Suprapubic skin (tissue), 4 donors: ENCODE data around the gene ENKD1. TPM values are rescaled to one million over a fixed set of nuclear protein-coding genes. Genes with fewer than 3 reads are reported as not detected.

Source experiments
- DNase-seq, 2 donors: peaks; one replicate each; pipeline ENCODE4 v3.0.0-alpha.2; 2019; ENCODE audit warnings: low spot score in 2 of 2
- H3K27ac ChIP-seq: fragments of 200-600 bp; sonication (generic); one replicate; pipeline ENCODE4 v1.5.1; 2019
- H3K27me3 ChIP-seq: fragments of 200-600 bp; sonication (generic); one replicate; pipeline ENCODE4 v1.5.1; 2019
- H3K36me3 ChIP-seq: fragments of 200-600 bp; sonication (generic); one replicate; pipeline ENCODE4 v1.5.1; 2019
- H3K4me1 ChIP-seq: fragments of 200-600 bp; sonication (generic); one replicate; pipeline ENCODE4 v1.5.1; 2019
- H3K4me3 ChIP-seq: fragments of 200-600 bp; sonication (generic); one replicate; pipeline ENCODE4 v1.5.1; 2019; ENCODE audit warnings: mild to moderate bottlenecking
- H3K9me3 ChIP-seq: fragments of 200-600 bp; sonication (generic); one replicate; pipeline ENCODE4 v1.5.1; 2019
- EP300 ChIP-seq: sonication (generic); formaldehyde crosslinking; IDR thresholded peaks from one replicate; pipeline ENCODE4 v1.6.1; 2017; ENCODE audit warnings: antibody characterized with exemption
- POLR2A ChIP-seq, 2 donors: fragments of 450-650 bp; IDR thresholded peaks; one replicate each; pipeline ENCODE4 v1.6.1; 2017; ENCODE audit warnings: antibody characterized with exemption in 2 of 2, mild to moderate bottlenecking in 2 of 2, moderate library complexity in 2 of 2
- POLR2AphosphoS5 ChIP-seq, 3 donors: sonication (generic); formaldehyde crosslinking; IDR thresholded peaks; one replicate each; pipeline ENCODE4 v1.6.1; 2017; ENCODE audit warnings: antibody characterized with exemption in 3 of 3
- WGBS: methylation state at CpG from one replicate; pipeline ENCODE4 v1.1.5; 2018; 5-methylcytosine and 5-hydroxymethylcytosine counted together
- total RNA-seq, 4 donors: library from RNA; depleted of rRNA; stranded (reverse); fragments of >200 nt; gene quantifications; one replicate each; pipeline ENCODE4 v1.1.0, GENCODE V29; 2016
- TF ChIP-seq, protein P1 (sequence below), 2 donors: fragments of 200-600 bp in 1 of 2; fragments of 450-650 bp in 1 of 2; sonication (generic) in 1 of 2; IDR thresholded peaks; one replicate each; pipeline ENCODE4 v1.5.1; 2016 to 2019; ENCODE audit warnings: antibody characterized with exemption in 2 of 2, mild to moderate bottlenecking in 1 of 2, moderate library complexity in 1 of 2

Gene ENKD1
- total RNA-seq, 4 donors from 2014 or later: 10.1 to 33.6 (median 13.7) TPM

DNA sequence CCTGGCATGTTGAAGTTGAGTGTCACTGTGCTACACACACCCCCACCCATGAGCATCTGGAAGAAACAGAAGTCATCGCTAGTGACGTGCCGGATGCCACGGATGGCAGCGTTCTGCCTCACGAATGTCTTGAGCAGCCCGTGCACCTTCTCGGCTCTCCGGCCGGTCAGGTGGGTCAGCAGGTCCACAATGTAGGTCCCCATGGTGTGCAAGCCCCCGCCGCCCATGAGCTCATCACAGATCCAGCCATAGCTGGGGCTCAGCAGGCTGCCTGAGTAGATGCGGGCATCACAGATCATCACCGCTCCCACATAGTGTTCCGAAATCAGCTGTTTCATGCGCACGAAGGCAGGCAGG lies 9.0 kb upstream of the ENKD1 start:
- peaks cover 48% of the 10 kb centered on the region for H3K4me1 ChIP-seq
- H3K4me3 ChIP-seq: no peak overlapping the region
- TF ChIP-seq, protein P1, sequence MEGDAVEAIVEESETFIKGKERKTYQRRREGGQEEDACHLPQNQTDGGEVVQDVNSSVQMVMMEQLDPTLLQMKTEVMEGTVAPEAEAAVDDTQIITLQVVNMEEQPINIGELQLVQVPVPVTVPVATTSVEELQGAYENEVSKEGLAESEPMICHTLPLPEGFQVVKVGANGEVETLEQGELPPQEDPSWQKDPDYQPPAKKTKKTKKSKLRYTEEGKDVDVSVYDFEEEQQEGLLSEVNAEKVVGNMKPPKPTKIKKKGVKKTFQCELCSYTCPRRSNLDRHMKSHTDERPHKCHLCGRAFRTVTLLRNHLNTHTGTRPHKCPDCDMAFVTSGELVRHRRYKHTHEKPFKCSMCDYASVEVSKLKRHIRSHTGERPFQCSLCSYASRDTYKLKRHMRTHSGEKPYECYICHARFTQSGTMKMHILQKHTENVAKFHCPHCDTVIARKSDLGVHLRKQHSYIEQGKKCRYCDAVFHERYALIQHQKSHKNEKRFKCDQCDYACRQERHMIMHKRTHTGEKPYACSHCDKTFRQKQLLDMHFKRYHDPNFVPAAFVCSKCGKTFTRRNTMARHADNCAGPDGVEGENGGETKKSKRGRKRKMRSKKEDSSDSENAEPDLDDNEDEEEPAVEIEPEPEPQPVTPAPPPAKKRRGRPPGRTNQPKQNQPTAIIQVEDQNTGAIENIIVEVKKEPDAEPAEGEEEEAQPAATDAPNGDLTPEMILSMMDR (IDR thresholded peaks at IDR 0.05): no peak
- no peak for TF ChIP-seq POLR2A (IDR thresholded peaks at IDR 0.05)
- no peak for TF ChIP-seq EP300
- TF ChIP-seq POLR2AphosphoS5 (IDR thresholded peaks at IDR 0.05): no peak
- 96% methylated on average over 12 of the region's 17 CpGs for whole genome bisulfite sequencing
- no peak overlapping the region for H3K27ac ChIP-seq
- no peaks in the 10 kb centered on the region for H3K27me3 ChIP-seq
- DNase-seq: no peak
- peaks cover 7% of the 10 kb centered on the region for H3K36me3 ChIP-seq
- no peaks in the 10 kb centered on the region for H3K9me3 ChIP-seq

DNA sequence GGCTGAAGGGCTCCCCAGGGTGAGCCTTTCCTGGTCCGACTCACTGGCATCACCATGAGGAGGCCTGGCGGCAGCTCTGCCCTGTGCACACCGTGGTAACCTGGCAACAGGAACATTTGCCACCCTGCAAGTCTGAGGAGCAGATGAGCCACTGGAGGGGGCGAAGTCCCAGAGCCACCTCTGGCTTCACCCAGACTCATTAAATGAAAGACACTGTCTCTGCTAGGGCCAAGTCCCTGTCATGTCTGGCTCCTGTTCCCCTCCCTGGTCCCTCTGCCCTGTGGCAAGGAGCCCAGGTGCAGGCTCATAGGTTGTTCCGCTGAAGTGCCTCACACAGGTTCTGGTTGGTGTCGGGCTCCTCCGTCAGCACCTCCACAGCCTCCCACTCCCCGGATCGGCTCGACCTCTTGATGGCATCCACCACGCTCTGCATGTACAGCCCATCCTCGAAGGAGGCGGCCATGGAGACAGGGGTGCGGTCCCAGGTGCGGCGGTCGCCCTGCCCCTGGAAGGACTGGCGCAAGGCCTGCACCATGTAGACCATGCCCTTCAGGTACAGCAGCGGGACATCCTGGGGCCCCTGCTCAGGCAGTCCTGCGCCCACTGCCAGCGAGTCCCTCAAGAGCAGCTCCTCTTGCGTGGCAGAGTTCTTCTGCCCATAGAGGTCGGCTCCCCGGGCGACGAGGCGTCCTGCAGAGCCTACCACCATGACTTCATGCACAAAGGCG lies 8.5 kb upstream of the ENKD1 start:
- peaks cover 48% of the 10 kb centered on the region for H3K4me1 ChIP-seq
- H3K4me3 ChIP-seq: no peak overlapping the region
- no peak for TF ChIP-seq EP300
- peak overlapping the region; percentile 25 for H3K27ac ChIP-seq
- no peaks in the 10 kb centered on the region for H3K27me3 ChIP-seq
- peaks cover 7% of the 10 kb centered on the region for H3K36me3 ChIP-seq
- WGBS: 96% methylated on average over 5 of the region's 28 CpGs
- H3K9me3 ChIP-seq: no peaks in the 10 kb centered on the region
- DNase-seq: no peak

DNA sequence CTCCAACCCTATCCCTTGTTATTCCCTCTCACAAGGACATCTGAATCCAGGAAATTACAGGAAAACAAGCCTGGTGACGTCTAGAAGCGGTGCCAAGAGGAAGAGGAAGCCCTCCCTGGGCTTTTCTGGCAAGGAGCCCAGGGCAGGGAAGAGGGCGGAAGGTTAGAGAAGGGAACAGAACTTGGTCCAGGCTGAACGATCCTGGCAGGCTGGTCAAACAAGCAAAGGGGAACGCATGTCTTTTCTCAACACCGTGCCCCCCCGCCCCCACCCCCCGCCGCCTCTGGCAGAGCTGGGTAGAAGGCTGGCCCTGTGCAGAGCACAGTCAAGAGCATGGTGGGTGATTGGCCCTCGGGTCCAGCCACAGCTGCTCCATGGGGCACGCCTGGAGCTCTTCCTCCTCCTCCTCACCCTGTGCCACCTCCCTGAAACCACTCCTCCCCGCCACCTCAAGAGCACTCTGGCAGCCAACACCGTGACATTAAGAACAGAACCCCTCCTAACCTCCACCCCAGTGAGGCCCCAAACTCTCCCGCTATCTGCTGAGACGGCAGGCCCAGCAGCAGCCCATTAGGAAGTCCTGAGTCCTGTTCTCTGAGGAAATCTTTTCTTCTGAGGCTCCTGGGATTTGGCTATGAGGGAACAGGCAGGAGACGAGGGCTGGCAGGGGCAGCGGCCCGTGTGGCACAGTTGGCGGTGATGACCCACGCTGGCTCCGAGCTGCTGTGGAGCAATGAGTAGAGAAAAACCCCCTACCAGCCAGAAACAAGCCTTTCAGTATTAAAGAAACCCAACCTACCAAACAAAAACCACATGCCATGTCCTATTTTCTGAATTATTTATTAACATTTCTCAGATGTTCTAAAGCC lies 7.4 kb upstream of the ENKD1 start:
- peak overlapping the region; percentile 80 for H3K27ac ChIP-seq
- H3K4me3 ChIP-seq: no peak overlapping the region
- TF ChIP-seq, protein P1 (IDR thresholded peaks at IDR 0.05): no peak
- no peak for TF ChIP-seq EP300
- TF ChIP-seq POLR2AphosphoS5 (IDR thresholded peaks at IDR 0.05): no peak
- no peak for TF ChIP-seq POLR2A (IDR thresholded peaks at IDR 0.05)
- H3K36me3 ChIP-seq: peaks cover 7% of the 10 kb centered on the region
- no peaks in the 10 kb centered on the region for H3K9me3 ChIP-seq
- WGBS: 40% methylated on average over 16 of the region's 21 CpGs
- H3K4me1 ChIP-seq: peaks cover 48% of the 10 kb centered on the region
- DNase-seq: no peak
- no peaks in the 10 kb centered on the region for H3K27me3 ChIP-seq

DNA sequence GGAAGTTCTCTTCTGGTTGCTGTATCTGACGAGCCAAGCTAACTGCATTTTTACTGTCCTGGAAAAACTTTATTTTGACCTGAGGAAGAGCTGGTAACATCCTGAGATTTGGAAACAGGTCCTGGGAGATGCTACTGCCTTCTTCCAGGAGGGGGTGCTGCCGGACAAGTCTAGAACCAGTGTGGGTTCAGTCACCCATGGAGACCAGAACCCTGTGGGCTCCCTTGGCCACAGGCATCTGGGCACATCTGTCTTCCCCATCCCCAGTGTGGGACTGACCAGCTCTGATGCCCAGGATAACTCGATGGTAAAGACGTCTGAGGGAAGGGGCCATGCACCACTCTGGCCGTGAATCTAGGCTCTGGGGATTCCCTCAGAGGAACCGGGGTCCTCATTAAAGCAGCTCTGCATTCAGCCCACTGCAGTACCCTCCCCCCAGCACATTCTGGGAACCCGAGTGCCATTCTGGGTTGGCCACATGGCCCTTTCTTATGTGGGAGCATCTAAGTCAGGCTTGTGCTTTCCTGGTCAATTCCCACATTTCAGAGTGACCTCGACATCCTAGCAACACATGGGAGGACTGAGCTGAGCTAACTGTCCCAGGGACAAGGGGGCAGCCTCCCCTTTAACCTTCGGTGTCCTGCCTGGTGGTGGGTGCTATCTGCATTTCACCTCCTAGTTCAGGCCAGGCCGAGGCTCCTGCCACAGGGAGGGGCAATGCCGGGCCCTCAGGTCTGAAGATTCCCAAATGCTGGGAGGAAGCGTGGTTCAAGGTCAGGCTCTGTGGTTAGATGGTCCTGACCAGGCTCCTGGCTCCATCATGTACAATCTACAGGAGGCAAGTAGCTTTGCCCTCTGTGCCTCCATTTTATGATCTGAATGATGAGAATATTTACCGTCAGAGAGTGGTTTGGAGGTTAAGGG lies 6.5 kb upstream of the ENKD1 start:
- no peaks in the 10 kb centered on the region for H3K27me3 ChIP-seq
- peaks cover 53% of the 10 kb centered on the region for H3K4me1 ChIP-seq
- H3K4me3 ChIP-seq: no peak overlapping the region
- H3K9me3 ChIP-seq: no peaks in the 10 kb centered on the region
- H3K27ac ChIP-seq: peak overlapping the region; percentile 80
- no peak for DNase-seq
- TF ChIP-seq POLR2AphosphoS5 (IDR thresholded peaks at IDR 0.05): no peak
- TF ChIP-seq, protein P1 (IDR thresholded peaks at IDR 0.05): peak; percentile 61 to 75
- no peak for TF ChIP-seq POLR2A (IDR thresholded peaks at IDR 0.05)
- no peak for TF ChIP-seq EP300
- H3K36me3 ChIP-seq: peaks cover 7% of the 10 kb centered on the region
- WGBS: 50% methylated on average over 8 of the region's 13 CpGs

DNA sequence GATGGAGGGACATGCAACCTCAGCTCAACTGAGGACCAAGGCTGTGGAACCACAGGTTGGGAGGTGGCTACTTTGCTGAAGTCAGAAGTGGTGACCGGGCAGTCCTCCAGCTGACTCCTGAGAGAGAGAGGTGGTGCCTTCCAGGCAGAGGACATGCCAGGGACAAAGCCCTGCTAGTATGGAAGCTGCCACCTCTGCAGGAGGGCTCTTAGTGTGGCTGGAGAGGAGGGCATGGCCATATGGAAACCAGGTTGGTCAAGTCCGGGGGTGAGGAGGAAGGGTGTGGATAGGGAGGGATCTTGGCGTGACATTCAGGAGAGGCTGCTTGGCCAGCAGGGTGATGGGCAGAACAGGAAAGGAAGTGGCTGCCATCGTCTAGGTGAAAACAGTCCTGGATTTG lies 5.8 kb upstream of the ENKD1 start:
- WGBS: 31% methylated on average over 4 of the region's 4 CpGs
- Histone ChIP-seq H3K4me1 (peaks cover 57% of the 10 kb centered on the region), H3K4me3 (no peak overlapping the region), H3K27ac (no peak overlapping the region), H3K9me3 (no peaks in the 10 kb centered on the region), H3K36me3 (peaks cover 7% of the 10 kb centered on the region), H3K27me3 (no peaks in the 10 kb centered on the region)
- no peak for TF ChIP-seq POLR2AphosphoS5 (IDR thresholded peaks at IDR 0.05)
- TF ChIP-seq POLR2A (IDR thresholded peaks at IDR 0.05): no peak
- no peak for TF ChIP-seq EP300
- TF ChIP-seq, protein P1 (IDR thresholded peaks at IDR 0.05): no peak
- no peak for DNase-seq
